ENCODE results near the gene COL27A1.

The COL27A1 gene

DNA sequence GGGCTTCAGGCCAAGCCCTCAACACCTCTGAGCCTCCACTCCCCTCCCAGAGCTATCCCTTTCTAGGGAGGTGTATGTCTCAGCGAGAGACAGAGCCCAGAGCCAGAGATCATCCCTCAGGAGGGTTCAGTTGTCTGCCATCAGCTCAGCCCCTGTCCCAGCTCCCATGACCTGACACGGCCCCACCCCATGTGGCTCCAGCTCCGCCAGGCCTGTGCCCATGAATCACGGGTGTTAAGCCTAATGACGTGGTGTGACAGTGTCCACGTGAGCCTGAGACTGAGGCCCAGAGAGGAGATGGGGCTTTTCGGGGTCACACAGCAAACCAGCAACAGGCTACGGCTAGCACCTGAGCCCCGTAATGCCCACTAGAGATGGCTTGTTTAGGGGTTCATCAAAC, 106.7 kb downstream of the COL27A1 start:
- DNase-seq (ENCODE audit: extremely low read depth in 1 of 2, low read depth in 1 of 2) = no peak

GRCh38 chr9:114263853-114264510, 108.6 kb downstream of the COL27A1 start:
- DNase-seq (ENCODE audit: extremely low read depth in 1 of 2, low read depth in 1 of 2) = no peak

DNA sequence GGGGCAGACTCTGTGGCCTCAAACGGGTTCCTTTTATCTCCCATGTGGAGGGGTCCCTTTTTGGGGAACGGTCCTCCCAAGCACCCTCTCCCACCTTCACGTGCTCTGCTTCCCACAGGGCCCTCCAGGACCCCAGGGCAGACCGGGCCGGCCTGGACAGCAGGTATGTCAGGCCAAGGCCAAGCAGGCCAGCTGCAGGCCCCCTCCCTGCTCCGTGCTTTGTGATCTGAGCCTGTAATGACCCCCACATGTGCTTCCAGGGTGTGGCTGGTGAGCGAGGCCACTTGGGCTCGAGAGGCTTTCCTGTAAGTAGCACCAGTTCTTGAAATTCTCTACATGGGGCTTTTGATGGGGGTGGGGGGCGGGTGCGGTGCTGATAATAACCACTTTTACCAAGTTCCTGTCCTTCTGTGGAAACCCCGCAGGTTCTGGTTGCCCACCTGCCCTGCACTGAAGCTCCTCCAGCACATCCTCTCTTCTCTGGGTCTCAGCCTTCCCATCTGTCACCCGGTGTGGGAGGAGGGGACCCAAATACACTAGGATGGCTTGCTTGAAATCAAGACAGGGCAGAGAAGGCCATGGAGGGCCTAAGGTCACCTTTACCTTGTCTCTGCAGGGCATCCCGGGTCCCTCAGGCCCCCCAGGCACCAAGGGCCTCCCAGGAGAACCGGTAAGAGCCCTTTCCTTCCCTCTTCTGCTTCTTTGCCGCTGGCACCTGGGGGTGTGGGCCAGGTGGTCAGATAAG, 109.6 kb downstream of the COL27A1 start:
- DNase-seq (ENCODE audit: extremely low read depth in 1 of 2, low read depth in 1 of 2) = no peak

- no peak for DNase-seq (ENCODE audit: extremely low read depth in 1 of 2, low read depth in 1 of 2)
Measured at GRCh38 chr9:114266969-114267368, 111.6 kb downstream of the COL27A1 start.

DNA sequence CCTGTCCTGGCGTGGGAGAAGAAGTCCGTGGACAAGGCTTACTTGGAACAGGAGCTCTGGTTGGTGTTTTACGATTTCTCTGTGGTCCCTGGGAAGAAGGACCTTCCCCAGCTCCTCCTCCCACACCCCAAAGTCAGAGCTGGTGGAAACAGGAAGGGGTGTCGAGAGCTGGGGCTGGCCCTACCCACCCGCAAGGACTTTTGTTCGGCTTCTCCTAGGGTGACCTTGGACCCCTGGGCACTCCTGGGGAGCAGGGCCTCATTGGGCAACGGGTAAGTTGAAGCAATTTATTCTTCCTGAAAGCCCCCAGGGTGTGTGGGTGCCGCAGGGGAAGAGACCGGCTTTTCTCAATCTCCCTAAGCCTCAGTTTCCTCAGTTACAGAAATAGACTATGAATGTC, 113.7 kb downstream of the COL27A1 start:
- DNase-seq (ENCODE audit: extremely low read depth in 1 of 2, low read depth in 1 of 2) = no peak

DNA sequence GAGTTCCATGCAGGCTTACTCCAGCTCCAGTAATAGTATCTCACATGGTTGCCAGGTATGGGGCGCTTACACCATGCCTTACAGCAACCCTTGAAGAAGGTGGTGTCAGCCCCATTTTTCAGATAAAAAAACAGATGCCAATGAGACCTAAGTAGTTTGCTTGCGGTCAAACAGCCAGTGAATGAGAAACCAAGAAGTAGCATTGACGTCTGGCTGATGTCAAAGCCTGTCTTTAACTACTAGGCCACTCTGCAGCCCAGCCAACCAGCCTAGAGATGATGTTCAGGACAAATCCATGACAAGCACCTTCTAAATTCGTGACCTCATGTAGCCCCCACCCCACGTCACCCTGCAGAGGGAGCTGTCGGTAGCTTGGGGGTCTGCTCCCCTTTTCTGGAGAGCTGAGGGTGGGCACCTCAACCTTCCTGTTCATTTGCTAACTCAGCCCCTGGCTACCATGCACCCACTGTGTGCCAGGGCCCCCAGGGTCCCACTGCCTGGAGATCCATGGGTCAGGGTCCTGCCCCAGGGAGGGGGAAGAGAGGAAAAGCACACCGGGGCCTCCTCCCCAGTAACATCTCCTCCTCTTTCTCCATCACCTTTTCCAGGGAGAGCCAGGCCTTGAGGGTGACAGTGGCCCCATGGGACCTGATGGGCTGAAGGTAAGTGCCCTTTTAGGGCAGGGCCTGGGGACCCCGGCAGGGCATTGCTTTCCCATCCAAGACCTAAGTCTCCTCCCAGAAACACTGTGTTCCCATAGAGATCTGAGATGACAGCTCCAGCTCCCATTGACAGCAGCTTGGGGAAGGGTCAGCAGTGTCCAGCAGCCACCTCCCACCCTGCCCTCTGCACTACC, 115.0 kb downstream of the COL27A1 start:
- DNase-seq (ENCODE audit: extremely low read depth in 1 of 2, low read depth in 1 of 2) = no peak

GRCh38 chr9:114271556-114272510, 116.5 kb downstream of the COL27A1 start:
- no peak for DNase-seq (ENCODE audit: extremely low read depth in 1 of 2, low read depth in 1 of 2)

DNA sequence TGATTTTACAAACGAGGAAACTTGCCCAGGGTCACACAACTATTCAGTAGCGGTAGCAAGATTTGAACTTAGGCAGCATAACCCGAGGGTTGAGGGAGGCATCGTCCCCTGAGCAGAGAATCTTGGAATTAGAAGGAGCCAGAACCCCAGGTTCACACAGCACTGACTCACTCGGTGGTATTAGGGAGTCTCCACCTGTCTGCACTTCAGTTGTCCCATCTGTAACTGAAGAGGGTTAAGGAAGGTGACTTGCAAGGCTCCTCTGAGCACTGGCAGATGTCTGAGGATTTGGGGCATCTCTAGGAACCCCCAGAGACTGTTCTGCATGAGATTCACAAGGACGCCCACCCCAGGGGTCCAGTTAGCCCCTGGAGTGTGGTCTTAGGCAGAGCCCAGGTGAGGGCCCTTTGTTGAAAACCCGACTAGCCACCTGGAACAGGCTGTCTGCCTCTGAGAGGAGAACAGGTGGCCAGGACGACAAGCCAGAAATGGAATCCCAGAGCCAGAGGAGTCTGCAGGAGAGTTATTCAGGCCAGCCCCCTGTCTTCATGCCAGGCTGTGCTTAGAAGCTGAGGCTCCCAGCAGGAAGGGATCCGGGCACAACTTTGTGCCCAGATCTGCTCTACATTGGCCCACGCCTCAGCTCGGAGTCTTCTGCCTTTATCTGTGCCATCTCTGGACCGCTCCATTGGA, 117.5 kb downstream of the COL27A1 start:
- no peak for DNase-seq (ENCODE audit: extremely low read depth in 1 of 2, low read depth in 1 of 2)

GRCh38 chr9:114273461-114273881, 118.1 kb downstream of the COL27A1 start:
- no peak for DNase-seq (ENCODE audit: extremely low read depth in 1 of 2, low read depth in 1 of 2)

GRCh38 chr9:114274217-114274616, 118.9 kb downstream of the COL27A1 start:
- DNase-seq (ENCODE audit: extremely low read depth in 1 of 2, low read depth in 1 of 2) = no peak

DNA sequence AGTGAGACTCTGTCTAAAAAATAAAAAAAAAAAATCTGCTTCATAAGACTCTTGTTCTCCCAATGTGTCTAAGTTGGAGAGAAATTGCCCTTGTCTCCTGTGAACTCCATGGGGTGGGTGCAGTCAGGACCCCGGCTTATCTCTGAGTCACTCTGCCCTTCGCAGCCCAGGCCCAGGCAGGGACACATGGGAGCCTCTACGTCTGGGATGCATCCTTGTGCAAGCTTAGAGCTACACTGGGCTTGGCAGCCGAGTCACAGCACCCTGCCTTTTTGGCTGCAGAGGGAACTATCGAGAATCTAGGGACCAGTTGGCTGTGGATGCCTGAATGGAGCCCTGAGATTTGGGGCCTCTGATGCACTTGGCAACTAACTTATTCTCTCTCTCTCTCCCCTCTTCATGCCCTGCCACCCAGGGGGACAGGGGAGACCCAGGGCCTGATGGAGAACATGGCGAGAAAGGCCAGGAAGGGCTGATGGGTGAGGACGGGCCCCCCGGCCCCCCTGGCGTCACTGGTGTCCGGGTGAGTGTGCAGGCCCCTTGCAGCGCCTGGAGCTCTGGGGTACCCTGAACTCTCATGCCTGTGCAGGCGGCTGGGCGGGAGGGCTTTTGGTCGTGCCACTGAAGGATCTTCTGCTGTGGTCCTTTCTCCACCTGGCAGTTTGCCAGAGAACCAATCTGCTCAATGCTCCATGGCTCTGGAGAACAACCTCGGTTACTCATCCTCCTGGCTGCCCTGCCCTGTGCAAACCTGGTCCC, 120.1 kb downstream of the COL27A1 start:
- DNase-seq (ENCODE audit: extremely low read depth in 1 of 2, low read depth in 1 of 2) = no peak

DNA sequence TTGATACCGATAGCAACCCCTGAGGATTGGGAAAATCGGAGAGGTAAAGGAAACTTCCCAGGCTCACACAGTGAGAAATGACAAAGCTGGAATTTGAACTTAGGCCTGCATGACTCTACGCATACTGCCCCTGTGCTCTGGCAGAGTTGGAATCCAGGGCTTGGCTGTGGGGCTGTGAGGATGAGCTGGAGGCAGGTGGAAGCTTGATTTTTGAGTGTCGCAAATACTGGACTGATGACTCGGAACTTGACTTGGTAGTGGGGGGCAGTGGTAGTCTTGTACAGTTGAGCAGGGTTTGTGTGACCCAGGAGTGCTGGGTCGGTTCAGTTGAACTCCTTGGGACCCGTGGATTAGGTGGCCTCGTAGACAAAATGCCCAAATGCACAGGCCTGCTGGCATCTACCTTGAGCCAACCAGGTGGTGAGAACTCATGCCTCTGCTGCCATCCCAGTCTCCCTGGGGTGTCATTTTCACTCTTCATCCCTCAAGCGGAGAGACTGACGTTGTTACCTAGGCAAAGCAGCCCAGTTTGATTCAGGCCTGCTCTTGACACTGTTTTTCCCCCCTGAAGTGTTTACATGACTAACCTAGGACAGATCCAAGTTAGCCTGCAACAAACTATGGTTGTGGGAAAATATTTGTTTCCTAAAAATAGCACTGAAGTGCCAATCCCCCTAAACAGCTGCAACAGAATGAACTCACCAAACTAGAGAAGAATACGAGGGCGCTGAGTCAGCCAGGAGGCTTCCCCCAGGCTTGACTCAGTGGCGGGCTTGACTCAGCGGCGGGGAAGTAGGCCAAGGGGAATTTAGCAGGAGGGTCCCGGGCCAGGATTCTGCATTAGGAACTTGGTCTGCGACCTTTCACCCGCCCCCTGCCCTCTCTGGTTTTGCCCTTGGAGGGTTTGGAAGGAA, 121.8 kb downstream of the COL27A1 start:
- no peak for DNase-seq (ENCODE audit: extremely low read depth in 1 of 2, low read depth in 1 of 2)

DNA sequence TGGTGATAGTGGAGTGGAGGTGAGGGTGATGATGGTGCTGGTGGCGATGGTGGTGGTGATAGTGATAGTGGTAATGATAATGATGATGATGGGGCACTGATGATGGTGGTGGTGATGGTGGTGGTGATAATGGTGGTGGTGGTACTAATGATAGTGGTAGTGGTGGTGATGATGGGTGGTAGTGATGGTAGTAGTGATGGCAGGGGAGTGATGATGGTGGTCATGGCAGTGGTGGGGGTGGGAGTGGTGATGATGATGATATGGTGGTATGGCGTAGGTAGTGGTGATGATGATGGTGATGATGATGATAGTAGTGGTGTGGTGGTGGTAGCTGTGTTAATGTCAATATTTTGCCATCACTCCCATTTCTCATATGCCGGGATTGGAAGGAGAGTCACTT, 123.0 kb downstream of the COL27A1 start:
- DNase-seq (ENCODE audit: extremely low read depth in 1 of 2, low read depth in 1 of 2) = no peak

DNA sequence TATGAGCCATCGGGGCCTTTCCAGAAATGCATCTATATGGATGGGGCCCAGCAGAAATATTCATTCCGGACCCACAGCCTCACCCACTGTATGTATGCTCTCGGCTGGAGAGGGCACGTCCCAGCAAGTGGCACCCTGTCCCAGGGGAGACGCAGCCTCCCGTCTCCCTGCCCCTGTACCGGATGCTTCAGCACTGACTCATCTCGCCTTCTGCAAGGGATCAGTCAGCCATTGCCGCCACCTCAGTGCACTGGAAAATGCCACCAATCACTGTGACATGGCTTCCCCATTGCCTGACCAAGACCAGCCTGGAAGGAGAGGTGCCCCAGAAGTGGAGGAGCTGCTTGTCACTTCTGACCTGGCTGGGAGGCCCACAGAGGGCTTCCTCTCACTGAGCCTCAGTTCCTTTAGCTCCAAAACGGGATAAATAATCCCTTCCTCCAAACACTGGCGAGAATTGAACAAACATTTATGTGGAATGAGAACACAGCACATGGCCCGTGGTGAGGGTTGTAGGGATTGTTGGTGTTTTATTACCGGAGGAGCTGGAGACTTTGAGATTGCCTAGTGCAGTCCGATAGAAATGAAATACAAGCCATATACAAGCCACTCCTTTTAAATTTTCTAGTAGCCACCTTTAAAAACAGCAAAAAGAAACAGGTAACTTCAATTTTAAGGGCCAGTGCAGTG, 123.7 kb downstream of the COL27A1 start:
- DNase-seq (ENCODE audit: extremely low read depth in 1 of 2, low read depth in 1 of 2) = no peak

GRCh38 chr9:114279693-114280092, 124.4 kb downstream of the COL27A1 start:
- no peak for DNase-seq (ENCODE audit: extremely low read depth in 1 of 2, low read depth in 1 of 2)

GRCh38 chr9:114280636-114281472, 125.5 kb downstream of the COL27A1 start:
- no peak for DNase-seq (ENCODE audit: extremely low read depth in 1 of 2, low read depth in 1 of 2)

All from activated CD8-positive, alpha-beta memory T cell treated with anti-CD3 and anti-CD28 coated beads for 1 hour (primary cell).